Aorta (tissue), 5 donors: ENCODE results near the gene TDRD7. TPM values are rescaled to one million over a fixed set of nuclear protein-coding genes. Genes with fewer than 3 reads are reported as not detected.
A peak's percentile ranks its signal among the peaks of the same experiment; 100 is the strongest.

ENCODE experiments used
- ATAC-seq: fragments of 200-7000 bp; cut with Tn5 transposase; one replicate; pipeline ENCODE4 v1.9.1; 2022; ENCODE audit warnings: moderate library complexity; ENCODE audit not compliant: low FRiP score
- DNase-seq, 2 donors: peaks; one replicate each; pipeline ENCODE4 v3.0.0-alpha.2; 2020
- H3K27ac ChIP-seq, 2 donors: one replicate each; pipeline ENCODE4 v1.5.1; 2013; ENCODE audit warnings: low read length in 2 of 2, mild to moderate bottlenecking in 2 of 2, moderate library complexity in 2 of 2, control low read depth in 1 of 2, inconsistent platforms in 1 of 2, low read depth in 1 of 2
- H3K27me3 ChIP-seq, 2 donors: one replicate each; pipeline ENCODE4 v1.6.1; 2013; ENCODE audit warnings: control low read depth in 1 of 2, low read length in 1 of 2, mild to moderate bottlenecking in 1 of 2, moderate library complexity in 1 of 2; ENCODE audit not compliant: insufficient read depth in 2 of 2, control insufficient read depth in 1 of 2
- H3K36me3 ChIP-seq, 2 donors: one replicate each; pipeline ENCODE4 v1.6.1; 2013; ENCODE audit warnings: control low read depth in 1 of 2, low read length in 1 of 2, mild to moderate bottlenecking in 1 of 2; ENCODE audit not compliant: insufficient read depth in 2 of 2, control insufficient read depth in 1 of 2
- H3K4me1 ChIP-seq, 2 donors: one replicate each; pipeline ENCODE4 v1.6.1; 2013; ENCODE audit warnings: low read length in 2 of 2, control low read depth in 1 of 2, mild to moderate bottlenecking in 1 of 2, moderate library complexity in 1 of 2; ENCODE audit not compliant: insufficient read depth in 2 of 2, control insufficient read depth in 1 of 2
- H3K4me3 ChIP-seq, 2 donors: one replicate each; pipeline ENCODE4 v1.5.1; 2013; ENCODE audit warnings: low read length in 2 of 2, control low read depth in 1 of 2, mild to moderate bottlenecking in 1 of 2
- H3K9me3 ChIP-seq: one replicate; pipeline ENCODE4 v1.6.1; 2013; ENCODE audit warnings: mild to moderate bottlenecking, low read length; ENCODE audit not compliant: control insufficient read depth
- WGBS, 2 donors: extraction: QIAGEN DNeasy Blood & Tissue Kit; methylation state at CpG; one replicate each; pipeline ENCODE4 v1.1.7; 2013; 5-methylcytosine and 5-hydroxymethylcytosine counted together
- intact Hi-C, 2 donors: fragments of 100-400 bp; cut with DNase I; formaldehyde crosslinking; loops; one replicate each; pipeline versions ENCODE4 v1.14.2 to v1.15.0; 2022
- polyA plus RNA-seq, 2 donors: library from polyadenylated mRNA; stranded (reverse); fragments of 200-250 nt; gene quantifications; one replicate each; pipeline ENCODE4 v1.2.3, GENCODE V29; 2013
- total RNA-seq, 2 donors: library from RNA; stranded (reverse); fragmentation: NEBNext Ultra II Directional; extraction: Animal tissue kit (Norgen Biotek cat#: 25700); gene quantifications; one replicate each; pipeline ENCODE4 v1.2.1, GENCODE V29; 2021
- donor health status: healthy with polysubstance abuse.
- donor health status: Bipolar disorder and iron deficiency.
- donor health status: DM: no; HTN: no; CAD: no.
- donor health status: DM: no; HTN: no; CAD: no.
- donor health status: DM: yes; HTN: yes; CAD: no.

Gene TDRD7
- total and polyA plus RNA-seq, 4 donors, result 8.0 to 17.6 (median 13.5) TPM

GRCh38 chr9:97395745-97396144 lies 16.2 kb upstream of the TDRD7 start:
- intact Hi-C loops, result loop anchor here in 1 of 2 donors (5.0 kb wide), 1 partner anchor 538 kb away; no protein-coding TSS in a partner anchor
- no peaks in the 10 kb centered on the region for H3K27me3 ChIP-seq
- no peak overlapping the region for H3K27ac ChIP-seq
- no peak for ATAC-seq
- no peak overlapping the region for H3K4me3 ChIP-seq
- DNase-seq, result no peak
- WGBS, 2 donors, result 86 to 90% methylated on average over 5 of the region's 5 CpGs
- no peaks in the 10 kb centered on the region for H3K4me1 ChIP-seq
- H3K9me3 ChIP-seq, result no peaks in the 10 kb centered on the region
- no peaks in the 10 kb centered on the region for H3K36me3 ChIP-seq

GRCh38 chr9:97396256-97396655 lies 15.6 kb upstream of the TDRD7 start:
- intact Hi-C loops, result loop anchor here in 1 of 2 donors (5.0 kb wide), 1 partner anchor 539 kb away; no protein-coding TSS in a partner anchor
- 77 to 78% methylated on average over 7 of the region's 7 CpGs for WGBS, 2 donors
- H3K27me3 ChIP-seq, result no peaks in the 10 kb centered on the region
- H3K27ac ChIP-seq, result no peak overlapping the region
- H3K36me3 ChIP-seq, result no peaks in the 10 kb centered on the region
- H3K9me3 ChIP-seq, result no peaks in the 10 kb centered on the region
- DNase-seq (no peak), ATAC-seq (no peak)
- no peak overlapping the region for H3K4me3 ChIP-seq
- H3K4me1 ChIP-seq, result no peaks in the 10 kb centered on the region

GRCh38 chr9:97397220-97397619 lies 14.7 kb upstream of the TDRD7 start:
- ATAC-seq, result no peak
- no peaks in the 10 kb centered on the region for H3K9me3 ChIP-seq
- no peaks in the 10 kb centered on the region for H3K27me3 ChIP-seq
- DNase-seq, result no peak
- no peak overlapping the region for H3K27ac ChIP-seq
- intact Hi-C loops, result loop anchor here in 1 of 2 donors (5.0 kb wide), 1 partner anchor 540 kb away; no protein-coding TSS in a partner anchor
- H3K36me3 ChIP-seq, result no peaks in the 10 kb centered on the region
- 86 to 89% methylated on average over 1 of the region's 1 CpG for WGBS, 2 donors
- H3K4me1 ChIP-seq, result no peaks in the 10 kb centered on the region
- no peak overlapping the region for H3K4me3 ChIP-seq

GRCh38 chr9:97398999-97399758 lies 12.7 kb upstream of the TDRD7 start:
- ATAC-seq (peak; percentile 76), DNase-seq (peak; percentile 75 to 88)
- H3K27me3 ChIP-seq, result no peaks in the 10 kb centered on the region
- 26 to 29% methylated on average over 20 of the region's 20 CpGs for WGBS, 2 donors
- H3K27ac ChIP-seq, result no peak overlapping the region
- intact Hi-C loops, result loop anchor here (1.0 to 5.0 kb wide), 2 partner anchors 542 kb away; no protein-coding TSS in a partner anchor
- H3K4me3 ChIP-seq, result no peak overlapping the region
- H3K4me1 ChIP-seq, result no peaks in the 10 kb centered on the region
- no peaks in the 10 kb centered on the region for H3K36me3 ChIP-seq
- H3K9me3 ChIP-seq, result no peaks in the 10 kb centered on the region

GRCh38 chr9:97403746-97404316 lies 8.1 kb upstream of the TDRD7 start:
- ATAC-seq, result no peak
- WGBS, 2 donors, result 92 to 94% methylated on average over 4 of the region's 4 CpGs
- no peaks in the 10 kb centered on the region for H3K9me3 ChIP-seq
- intact Hi-C loops, result no loop called here
- no peaks in the 10 kb centered on the region for H3K27me3 ChIP-seq
- no peaks in the 10 kb centered on the region for H3K4me1 ChIP-seq
- no peak overlapping the region for H3K27ac ChIP-seq
- DNase-seq, result no peak
- H3K4me3 ChIP-seq, result no peak overlapping the region
- no peaks in the 10 kb centered on the region for H3K36me3 ChIP-seq

GRCh38 chr9:97405551-97405950 lies 6.3 kb upstream of the TDRD7 start:
- Histone ChIP-seq H3K4me3 (no peak overlapping the region), H3K9me3 (no peaks in the 10 kb centered on the region), H3K27ac (no peak overlapping the region), H3K4me1 (no peaks in the 10 kb centered on the region), H3K27me3 (no peaks in the 10 kb centered on the region), H3K36me3 (no peaks in the 10 kb centered on the region)
- WGBS, 2 donors, result 45 to 47% methylated on average over 2 of the region's 2 CpGs
- intact Hi-C loops, result loop anchor here in 1 of 2 donors (5.0 kb wide), 1 partner anchor 212 kb away; no protein-coding TSS in a partner anchor
- ATAC-seq (no peak), DNase-seq (no peak)

GRCh38 chr9:97406620-97407177 lies 5.2 kb upstream of the TDRD7 start:
- Histone ChIP-seq H3K27ac (no peak overlapping the region), H3K4me3 (no peak overlapping the region), H3K36me3 (no peaks in the 10 kb centered on the region), H3K9me3 (no peaks in the 10 kb centered on the region), H3K4me1 (no peaks in the 10 kb centered on the region), H3K27me3 (no peaks in the 10 kb centered on the region)
- ATAC-seq (no peak), DNase-seq (no peak)
- intact Hi-C loops, result loop anchor here in 1 of 2 donors (5.0 kb wide), 1 partner anchor 211 kb away; no protein-coding TSS in a partner anchor
- 59 to 63% methylated on average over 3 of the region's 3 CpGs for WGBS, 2 donors

GRCh38 chr9:97408562-97408961 lies 3.3 kb upstream of the TDRD7 start:
- Histone ChIP-seq H3K4me1 (no peaks in the 10 kb centered on the region), H3K36me3 (no peaks in the 10 kb centered on the region), H3K27me3 (no peaks in the 10 kb centered on the region), H3K9me3 (no peaks in the 10 kb centered on the region), H3K27ac (no peak overlapping the region), H3K4me3 (no peak overlapping the region)
- WGBS, 2 donors, result 88 to 90% methylated on average over 4 of the region's 4 CpGs
- intact Hi-C loops, result loop anchor here in 1 of 2 donors (5.0 kb wide), 1 partner anchor 209 kb away; no protein-coding TSS in a partner anchor
- ATAC-seq, result no peak
- no peak for DNase-seq
